Suprapubic skin (tissue), 4 donors: ENCODE data around the gene ZNF473.

Experiments used
- CTCF ChIP-seq, 2 donors: fragments of 200-600 bp in 1 of 2; fragments of 450-650 bp in 1 of 2; sonication (generic) in 1 of 2; IDR thresholded peaks; one replicate each; pipeline ENCODE4 v1.5.1; 2016 to 2019; ENCODE audit warnings: antibody characterized with exemption in 2 of 2, mild to moderate bottlenecking in 1 of 2, moderate library complexity in 1 of 2
- EP300 ChIP-seq: sonication (generic); formaldehyde crosslinking; IDR thresholded peaks from one replicate; pipeline ENCODE4 v1.6.1; 2017; ENCODE audit warnings: antibody characterized with exemption
- POLR2A ChIP-seq, 2 donors: fragments of 450-650 bp; IDR thresholded peaks; one replicate each; pipeline ENCODE4 v1.6.1; 2017; ENCODE audit warnings: antibody characterized with exemption in 2 of 2, mild to moderate bottlenecking in 2 of 2, moderate library complexity in 2 of 2
- POLR2AphosphoS5 ChIP-seq, 3 donors: sonication (generic); formaldehyde crosslinking; IDR thresholded peaks; one replicate each; pipeline ENCODE4 v1.6.1; 2017; ENCODE audit warnings: antibody characterized with exemption in 3 of 3

- TF ChIP-seq CTCF (IDR thresholded peaks at IDR 0.05) = no peak
- TF ChIP-seq POLR2A (IDR thresholded peaks at IDR 0.05) = no peak
- TF ChIP-seq POLR2AphosphoS5 (IDR thresholded peaks at IDR 0.05) = no peak
- no peak for TF ChIP-seq EP300
These were observed 25.6 kb upstream of the ZNF473 start for GRCh38 chr19:50000038-50000840.
